Cerebellar cortex (tissue), 1 donor: ENCODE data around the gene PLEKHG5.
"Not testable (repeated sequence)": the region's sequence is repeated elsewhere in the genome, so short reads cannot be mapped to it uniquely, and the experiment has no call there.

Experiments used
- DNase-seq: peaks from one replicate; pipeline ENCODE4 v3.0.0-alpha.2; 2015; ENCODE audit warnings: low spot score

Gene PLEKHG5

GRCh38 chr1:6446665-6447015 is 44.8 kb downstream of the PLEKHG5 start:
- DNase-seq, result no peak

GRCh38 chr1:6445929-6446328 is 45.5 kb downstream of the PLEKHG5 start:
- DNase-seq, result not testable (repeated sequence)

- DNase-seq, result peak; percentile 77
Observed at GRCh38 chr1:6445062-6445763, 46.3 kb downstream of the PLEKHG5 start.

- DNase-seq, result no peak
Observed at GRCh38 chr1:6444377-6444776, 47.1 kb downstream of the PLEKHG5 start.

GRCh38 chr1:6443339-6444115 is 47.9 kb downstream of the PLEKHG5 start:
- no peak for DNase-seq

DNA sequence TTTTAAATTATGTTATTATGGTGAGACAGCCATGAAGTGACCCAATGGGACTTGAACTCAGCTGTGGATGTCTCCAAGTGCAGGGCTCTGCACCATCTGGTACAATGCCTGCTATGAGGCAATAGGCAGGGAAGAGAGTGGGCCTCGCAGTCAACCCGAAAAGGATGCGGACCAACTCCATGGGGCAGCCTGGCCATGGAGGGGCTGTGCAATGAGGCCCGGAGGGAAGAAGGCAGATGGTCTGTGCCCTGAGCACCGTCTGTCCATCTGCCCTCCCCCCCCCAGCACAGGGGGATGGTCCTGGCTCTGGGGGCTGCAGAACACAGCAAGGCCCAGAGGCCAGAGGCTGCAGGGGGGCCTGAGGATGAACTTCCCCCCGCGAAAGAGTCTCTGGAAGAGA is 49.9 kb downstream of the PLEKHG5 start:
- no peak for DNase-seq

- DNase-seq, result no peak
Observed at GRCh38 chr1:6440198-6441126, 51.0 kb downstream of the PLEKHG5 start.

DNA sequence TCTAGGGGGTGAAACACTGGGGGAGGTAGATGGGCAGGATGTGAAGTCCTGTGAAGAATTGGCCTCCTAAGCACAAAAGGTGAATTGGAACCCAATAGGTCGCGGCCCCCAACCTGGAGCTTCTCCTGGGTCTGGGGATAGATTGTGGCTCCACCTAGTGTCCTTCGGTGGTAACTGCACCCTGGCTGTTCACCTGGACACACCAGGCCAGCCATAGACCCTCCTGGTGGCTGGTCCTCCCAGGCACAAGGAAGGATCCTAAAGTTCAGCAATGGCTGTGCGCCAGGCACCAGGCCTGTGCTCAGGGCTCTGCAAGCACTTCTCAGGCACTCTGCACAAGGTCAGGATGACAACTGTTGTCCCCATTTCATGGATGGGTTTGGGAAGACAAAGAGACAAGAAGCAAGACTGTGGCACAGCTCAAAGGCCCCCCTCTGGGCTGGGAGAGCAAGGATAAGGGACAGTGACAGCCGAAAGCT is 53.4 kb downstream of the PLEKHG5 start:
- DNase-seq, result peak; percentile 82

- peak; percentile 72 for DNase-seq
Observed at GRCh38 chr1:6437012-6437700, 54.3 kb downstream of the PLEKHG5 start.

- DNase-seq, result not testable (repeated sequence)
Observed at GRCh38 chr1:6436277-6436676, 55.2 kb downstream of the PLEKHG5 start.

DNA sequence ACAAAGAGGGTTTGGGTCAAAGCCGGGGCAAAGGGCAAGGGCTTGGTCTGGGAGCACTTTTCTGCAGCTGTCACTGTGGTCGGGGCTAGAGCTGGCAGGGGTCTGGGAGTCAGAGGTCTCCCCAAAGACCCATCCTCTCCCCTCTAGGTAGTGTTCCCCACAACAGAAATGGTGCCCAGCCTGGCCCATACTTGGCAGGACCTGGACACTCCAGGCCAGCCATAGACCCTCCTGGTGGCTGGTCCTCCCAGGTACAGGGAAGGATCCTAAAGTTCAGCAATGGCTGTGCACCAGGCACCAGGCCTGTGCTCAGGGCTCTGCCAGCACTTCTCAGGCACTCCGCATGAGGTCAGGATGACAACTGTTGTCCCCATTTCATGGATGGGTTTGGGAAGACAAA is 55.9 kb downstream of the PLEKHG5 start:
- DNase-seq, result no peak

GRCh38 chr1:6435129-6435528 is 56.3 kb downstream of the PLEKHG5 start:
- no peak for DNase-seq

GRCh38 chr1:6434186-6434585 is 57.3 kb downstream of the PLEKHG5 start:
- DNase-seq, result no peak

DNA sequence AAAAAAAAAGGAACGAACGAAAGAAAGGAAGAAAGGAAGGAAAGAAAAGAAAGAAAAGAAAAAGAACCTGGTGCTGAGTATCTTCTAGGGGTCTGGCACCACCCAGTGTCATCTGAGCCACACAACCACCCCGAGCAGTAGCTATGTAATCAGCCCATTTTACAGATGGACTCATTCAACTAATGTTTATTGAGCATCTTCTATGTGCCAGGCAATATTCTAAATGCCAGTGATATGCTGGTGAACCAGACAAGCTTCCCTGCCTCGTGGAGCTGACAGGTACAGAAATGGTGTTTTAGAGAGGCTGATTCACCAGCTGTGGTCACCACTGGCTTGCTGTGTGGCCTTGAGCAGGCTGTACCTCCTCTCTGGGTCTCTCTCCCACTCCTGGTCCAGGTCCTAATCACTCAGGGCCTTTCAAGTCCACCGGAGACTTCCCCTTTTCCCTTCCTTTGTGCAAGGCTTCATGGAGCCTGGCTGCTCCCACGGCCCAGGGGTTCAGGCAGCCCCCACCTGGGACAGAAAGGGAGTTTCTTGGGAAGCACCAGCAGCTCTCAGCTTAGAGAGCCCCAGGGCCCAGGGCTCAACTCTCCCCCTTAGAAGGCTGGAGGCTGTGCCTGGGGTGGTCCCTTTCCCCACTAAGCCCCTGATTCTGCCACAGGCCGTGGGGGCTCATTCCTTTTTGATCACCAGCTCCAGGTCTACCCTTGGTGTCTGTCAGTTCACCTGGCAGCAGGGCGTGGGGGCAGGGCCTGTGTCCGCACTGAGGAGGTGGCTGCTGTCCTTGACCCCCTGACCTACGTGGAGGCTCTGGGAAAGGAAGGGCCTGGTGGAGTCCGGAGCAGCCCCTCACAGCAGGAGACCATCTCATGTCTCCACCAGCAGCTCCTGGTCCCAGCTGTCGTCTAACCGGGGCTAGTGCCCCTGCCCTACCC is 59.6 kb downstream of the PLEKHG5 start:
- not testable (repeated sequence) for DNase-seq

DNA sequence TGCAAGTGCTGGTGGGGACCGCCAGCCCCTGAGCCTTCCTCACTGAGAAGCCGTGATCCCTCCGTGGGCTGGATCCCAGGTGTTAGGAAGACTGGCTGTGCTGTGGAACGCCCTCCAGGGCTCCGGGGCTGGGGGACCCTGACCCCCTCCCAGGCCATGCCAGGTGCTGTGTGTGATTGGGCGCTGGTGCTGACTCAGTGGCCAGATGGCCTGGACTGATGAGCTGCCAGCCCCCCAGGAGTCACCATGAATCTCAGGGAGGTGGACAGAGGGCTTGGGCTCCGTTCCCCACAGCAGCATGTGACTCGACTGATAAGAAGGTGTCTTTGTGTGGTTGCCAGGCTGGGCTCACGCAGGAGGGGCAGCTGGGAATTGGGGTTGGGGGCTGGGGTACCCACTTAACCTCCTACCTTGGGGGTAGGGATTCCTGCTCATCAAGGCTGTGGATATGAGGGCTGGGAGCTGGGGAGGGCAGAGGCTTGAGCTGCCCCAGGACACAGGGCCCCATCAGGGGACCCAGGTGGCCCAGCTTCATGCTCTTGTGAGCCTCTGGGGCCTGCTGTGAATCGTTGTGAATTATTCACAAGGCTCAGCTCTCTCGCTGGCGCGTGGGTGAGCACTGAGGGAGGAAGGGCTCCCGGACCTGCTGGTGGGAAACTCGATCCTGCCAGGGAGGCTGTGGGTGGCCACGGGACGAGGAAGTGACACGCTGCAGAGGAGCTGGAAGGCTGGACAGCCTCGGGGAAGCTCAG is 61.6 kb downstream of the PLEKHG5 start:
- not testable (repeated sequence) for DNase-seq

DNA sequence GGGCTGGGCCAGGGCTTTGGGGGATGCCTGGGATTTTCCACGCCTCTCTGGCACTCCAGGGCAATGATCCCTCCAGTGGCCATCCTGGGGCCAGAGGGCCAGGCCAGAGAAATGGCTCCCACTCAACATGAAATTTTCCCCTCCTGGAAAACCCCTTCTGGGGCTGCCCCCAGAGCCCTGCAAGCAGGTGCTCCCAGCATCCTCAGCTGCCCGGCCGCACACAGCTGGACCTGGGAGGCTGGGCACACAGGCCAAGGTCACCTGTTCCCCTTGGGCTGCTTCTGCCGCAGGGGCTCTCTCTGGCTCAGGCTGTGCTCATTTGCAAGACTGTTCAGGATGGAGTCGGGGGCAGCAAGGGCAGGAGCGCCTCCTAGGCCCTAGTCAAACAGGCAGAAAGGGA is 63.0 kb downstream of the PLEKHG5 start:
- not testable (repeated sequence) for DNase-seq

GRCh38 chr1:6427441-6428390 is 63.8 kb downstream of the PLEKHG5 start:
- peak; percentile 48 for DNase-seq

DNA sequence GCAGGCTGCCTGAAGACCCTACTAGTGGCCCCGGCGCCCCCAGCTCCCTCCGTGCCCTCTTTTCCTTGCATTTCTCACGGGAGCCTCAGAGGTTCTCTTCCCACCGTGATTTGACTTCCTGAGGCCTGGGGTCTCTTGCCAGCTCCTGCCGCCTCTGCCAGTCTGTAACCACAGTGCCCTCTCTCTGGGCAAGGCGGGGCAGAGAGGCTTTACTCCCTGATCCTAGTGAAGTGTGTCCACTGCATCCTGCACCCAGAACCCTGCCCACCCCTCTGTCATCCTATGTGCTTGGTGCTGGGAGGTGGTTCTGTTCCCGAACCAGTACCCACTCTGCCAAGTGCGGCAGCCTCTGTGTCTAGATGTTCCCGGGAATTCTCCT is 64.5 kb downstream of the PLEKHG5 start:
- no peak for DNase-seq
